ENCODE data around the gene TF. TPM values are rescaled to one million over a fixed set of nuclear protein-coding genes. Genes with fewer than 3 reads are reported as not detected.

The TF gene
- total RNA-seq, 1 donor from 2014 or later: under 0.01 TPM

- Histone ChIP-seq H3K27me3 (ENCODE audit: control insufficient read depth, insufficient read depth, low read length) (no peaks in the 10 kb centered on the region), H3K36me3 (ENCODE audit: control insufficient read depth, insufficient read depth, low read length) (no peaks in the 10 kb centered on the region), H3K4me3 (ENCODE audit: low read depth, low read length) (no peak overlapping the region)
- DNase-seq (ENCODE audit: low read depth): no peak
- no peak for TF ChIP-seq CTCF (IDR thresholded peaks at IDR 0.05; ENCODE audit: insufficient read depth, low read length, poor library complexity, severe bottlenecking)
Observed at GRCh38 chr3:133832802-133833144, 86.6 kb downstream of the TF start.

- DNase-seq (ENCODE audit: low read depth): no peak
- no peak overlapping the region for H3K4me3 ChIP-seq (ENCODE audit: low read depth, low read length)
- no peaks in the 10 kb centered on the region for H3K27me3 ChIP-seq (ENCODE audit: control insufficient read depth, insufficient read depth, low read length)
- no peaks in the 10 kb centered on the region for H3K36me3 ChIP-seq (ENCODE audit: control insufficient read depth, insufficient read depth, low read length)
- no peak for TF ChIP-seq CTCF (IDR thresholded peaks at IDR 0.05; ENCODE audit: insufficient read depth, low read length, poor library complexity, severe bottlenecking)
Observed at GRCh38 chr3:133833267-133833666, 87.1 kb downstream of the TF start.

GRCh38 chr3:133833880-133834620 is 87.9 kb downstream of the TF start:
- no peak for TF ChIP-seq CTCF (IDR thresholded peaks at IDR 0.05; ENCODE audit: insufficient read depth, low read length, poor library complexity, severe bottlenecking)
- Histone ChIP-seq H3K27me3 (ENCODE audit: control insufficient read depth, insufficient read depth, low read length) (no peaks in the 10 kb centered on the region), H3K36me3 (ENCODE audit: control insufficient read depth, insufficient read depth, low read length) (no peaks in the 10 kb centered on the region), H3K4me3 (ENCODE audit: low read depth, low read length) (no peak overlapping the region)
- DNase-seq (ENCODE audit: low read depth): no peak

- Histone ChIP-seq H3K27me3 (ENCODE audit: control insufficient read depth, insufficient read depth, low read length) (no peaks in the 10 kb centered on the region), H3K36me3 (ENCODE audit: control insufficient read depth, insufficient read depth, low read length) (no peaks in the 10 kb centered on the region), H3K4me3 (ENCODE audit: low read depth, low read length) (no peak overlapping the region)
- DNase-seq (ENCODE audit: low read depth): no peak
- no peak for TF ChIP-seq CTCF (IDR thresholded peaks at IDR 0.05; ENCODE audit: insufficient read depth, low read length, poor library complexity, severe bottlenecking)
Observed at GRCh38 chr3:133834621-133835417, 88.6 kb downstream of the TF start.

GRCh38 chr3:133835418-133835743 is 89.2 kb downstream of the TF start:
- no peak for TF ChIP-seq CTCF (IDR thresholded peaks at IDR 0.05; ENCODE audit: insufficient read depth, low read length, poor library complexity, severe bottlenecking)
- Histone ChIP-seq H3K4me3 (ENCODE audit: low read depth, low read length) (no peak overlapping the region), H3K36me3 (ENCODE audit: control insufficient read depth, insufficient read depth, low read length) (no peaks in the 10 kb centered on the region), H3K27me3 (ENCODE audit: control insufficient read depth, insufficient read depth, low read length) (no peaks in the 10 kb centered on the region)
- DNase-seq (ENCODE audit: low read depth): no peak
